K562 treated with DMSO at 1 percent for 4 hours (cell line): ENCODE data around the gene DYNLT2. TPM values are rescaled to one million over a fixed set of nuclear protein-coding genes. Genes with fewer than 3 reads are reported as not detected.

Source experiments
- total RNA-seq: library from RNA; unstranded; fragments of 300-600 nt; gene quantifications from 2 replicates; pipeline ENCODE4 v1.2.3, GENCODE V29; 2022; ENCODE audit not compliant: insufficient read depth

DYNLT2 gene
- 3.5 and 3.7 TPM in 2 replicates for total RNA-seq

GRCh38 chr6:169751242-169752073, at the start of gene DYNLT2, which contains the start of gene ERMARD:
DYNLT2 (minus strand) TSS chr6:169751572; CDS start chr6:169751458, 114 bp downstream.
ERMARD (plus strand) TSS chr6:169751622; CDS start chr6:169751658, 36 bp downstream.

DNA sequence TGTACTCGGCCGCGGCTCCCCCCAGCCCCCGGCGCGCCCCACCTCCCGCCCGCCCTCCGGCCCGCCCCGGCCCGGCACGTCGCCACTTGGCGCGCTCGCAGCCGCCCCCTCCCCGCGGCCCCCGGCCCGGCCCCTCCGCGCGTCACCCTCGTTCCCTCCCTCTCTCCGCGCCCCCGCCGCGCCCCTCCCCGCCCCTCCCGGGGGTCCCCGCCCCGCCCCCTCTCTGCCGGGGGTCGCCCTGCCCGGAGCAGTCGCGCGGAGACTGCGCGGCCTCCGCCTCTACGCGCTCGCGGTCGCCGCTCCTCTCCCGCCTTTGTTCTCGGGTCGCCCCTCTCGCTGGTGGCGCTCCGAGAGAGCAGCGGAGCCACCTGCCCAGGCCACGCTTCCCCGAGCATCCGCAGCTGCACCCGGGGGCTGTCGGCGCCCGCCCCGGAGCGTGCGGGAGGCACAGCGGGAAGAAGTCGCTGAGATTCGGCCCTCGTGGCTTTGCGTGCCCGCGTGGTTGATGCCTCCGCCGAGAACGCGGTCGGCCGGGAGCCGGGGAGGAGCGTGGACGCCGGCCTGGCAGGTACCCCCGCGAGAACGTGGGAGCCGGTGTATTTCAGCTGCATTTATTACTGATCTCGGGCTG, 26.8 kb downstream of the DYNLT2 start, which contains the start of gene PHF10:
Gene PHF10, minus strand, starts transcription at position 7 of the 631 bp plus-strand sequence. CDS start 569 bp downstream, outside the sequence.

GRCh38 chr6:169701954-169702839, 49.2 kb downstream of the DYNLT2 start, which contains the start of the genes C6orf120 and WDR27:
C6orf120 (plus strand) TSS chr6:169702126; CDS start chr6:169702460, 334 bp downstream.
WDR27 (minus strand) TSS chr6:169702029; CDS start chr6:169689005, 13,024 bp downstream.

Other genes with a start within 250 kb of the DYNLT2 start
- gene WDR27, start 49.5 kb downstream of the DYNLT2 start, total RNA-seq = 17.7 and 25.3 TPM in 2 replicates
- 25.3 and 29.7 TPM in 2 replicates for gene C6orf120, start 49.4 kb downstream of the DYNLT2 start, total RNA-seq
- 40.0 and 56.8 TPM in 2 replicates for gene PHF10, start 27.1 kb downstream of the DYNLT2 start, total RNA-seq
- 10.0 and 12.8 TPM in 2 replicates for gene ERMARD, start 50 bp upstream of the DYNLT2 start, total RNA-seq